Activated T-helper 2 cell treated with anti-CD3 and anti-CD28 coated beads, Interferon-gamma antibody, Interleukin-2, Interleukin-4, amounts not matched to agents 10 μg/mL and 5 μg/mL and 100 μg/mL, durations not matched to agents 14 hours and 24 hours and 36 hours (primary cell): ENCODE results near the gene HSFX4. TPM values are rescaled to one million over a fixed set of nuclear protein-coding genes. Genes with fewer than 3 reads are reported as not detected.
"Not testable (repeated sequence)": the region's sequence is repeated elsewhere in the genome, so short reads cannot be mapped to it uniquely, and the experiment has no call there.

Source experiments
- DNase-seq: peaks from one replicate; pipeline ENCODE4 v3.0.0; 2021; ENCODE audit warnings: low spot score
- H3K27ac Mint-ChIP-seq: one replicate; pipeline ENCODE4 v1.8.0; 2021; ENCODE audit warnings: mixed read lengths
- H3K27me3 Mint-ChIP-seq: one replicate; pipeline ENCODE4 v1.8.0; 2021; ENCODE audit warnings: low read depth, mixed read lengths
- H3K36me3 Mint-ChIP-seq: one replicate; pipeline ENCODE4 v1.8.0; 2021; ENCODE audit warnings: low read depth, mixed read lengths
- H3K4me1 Mint-ChIP-seq: one replicate; pipeline ENCODE4 v1.8.0; 2021; ENCODE audit warnings: low read depth, mixed read lengths
- H3K4me3 Mint-ChIP-seq: one replicate; pipeline ENCODE4 v1.8.0; 2021; ENCODE audit warnings: low read depth, mild to moderate bottlenecking, moderate library complexity, mixed read lengths
- H3K9me3 Mint-ChIP-seq: one replicate; pipeline ENCODE4 v1.8.0; 2021; ENCODE audit warnings: mixed read lengths
- intact Hi-C: fragments of 100-400 bp; cut with micrococcal nuclease; formaldehyde crosslinking; loops from one replicate; pipeline ENCODE4 v1.15.1; 2023
- total RNA-seq: library from RNA; stranded (reverse); gene quantifications from 2 replicates; pipeline ENCODE4 v1.2.3, GENCODE V29; 2022

HSFX4 gene
- total RNA-seq, 1 donor from 2014 or later, result not detected

GRCh38 chrX:149939905-149940673 is 10.7 kb downstream of the HSFX4 start:
- H3K4me1 Mint-ChIP-seq, result peaks cover 1% of the 10 kb centered on the region
- H3K27ac Mint-ChIP-seq, result peak overlapping the region; percentile 90
- no peaks in the 10 kb centered on the region for H3K9me3 Mint-ChIP-seq
- H3K36me3 Mint-ChIP-seq, result no peaks in the 10 kb centered on the region
- peak; percentile 89 for DNase-seq
- no peaks in the 10 kb centered on the region for H3K27me3 Mint-ChIP-seq
- intact Hi-C loops, result loop anchor here (2.0 to 10.0 kb wide), 5 partner anchors 67 to 955 kb away; partner anchors contain the start of genes CD99L2 and MTMR1
- H3K4me3 Mint-ChIP-seq, result peak overlapping the region; percentile 82

- peak overlapping the region; percentile 90 for H3K27ac Mint-ChIP-seq
- not testable (repeated sequence) for H3K9me3 Mint-ChIP-seq, H3K4me1 Mint-ChIP-seq, H3K27me3 Mint-ChIP-seq, DNase-seq, H3K36me3 Mint-ChIP-seq
- intact Hi-C loops, result loop anchor here (2.0 to 10.0 kb wide), 3 partner anchors 68 to 634 kb away; no protein-coding TSS in a partner anchor
- peak overlapping the region; percentile 82 for H3K4me3 Mint-ChIP-seq
These were observed 11.3 kb downstream of the HSFX4 start for GRCh38 chrX:149940674-149941024.

DNA sequence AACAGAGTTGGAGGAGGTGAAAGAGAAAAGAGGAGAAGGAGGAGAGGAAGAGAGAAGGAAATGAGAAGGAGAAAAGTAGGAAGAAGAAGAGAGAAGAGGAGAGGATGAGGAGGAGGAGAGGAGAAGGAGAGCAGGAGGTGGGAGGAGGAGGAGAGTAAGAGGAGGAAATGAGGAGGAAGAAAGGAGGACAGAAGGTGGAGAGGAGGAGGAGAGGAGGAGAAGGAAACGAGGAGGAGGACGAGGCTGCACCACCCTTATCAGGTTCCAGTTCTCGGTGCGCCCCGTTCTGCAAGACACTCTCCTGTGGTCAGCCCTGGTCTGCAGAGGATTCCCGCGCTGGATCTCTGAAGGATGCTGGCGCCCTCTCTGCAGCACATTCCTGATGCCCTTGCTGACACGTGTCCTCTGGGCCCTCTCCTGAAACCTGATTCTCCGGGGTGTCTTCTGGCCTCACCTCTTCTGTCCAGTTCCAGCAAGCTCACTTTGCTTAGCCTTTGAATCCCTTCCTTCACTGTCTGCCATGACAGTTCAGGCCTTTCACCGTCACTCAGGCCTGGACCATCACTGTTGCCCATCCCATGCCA is 15.8 kb downstream of the HSFX4 start:
- H3K9me3 Mint-ChIP-seq, H3K27me3 Mint-ChIP-seq, H3K27ac Mint-ChIP-seq, H3K4me3 Mint-ChIP-seq, DNase-seq, H3K4me1 Mint-ChIP-seq: not testable (repeated sequence)
- peaks cover 13% of the 10 kb centered on the region for H3K36me3 Mint-ChIP-seq
- intact Hi-C loops, result loop anchor here (10.0 kb wide), 2 partner anchors 410 to 630 kb away; no protein-coding TSS in a partner anchor

DNA sequence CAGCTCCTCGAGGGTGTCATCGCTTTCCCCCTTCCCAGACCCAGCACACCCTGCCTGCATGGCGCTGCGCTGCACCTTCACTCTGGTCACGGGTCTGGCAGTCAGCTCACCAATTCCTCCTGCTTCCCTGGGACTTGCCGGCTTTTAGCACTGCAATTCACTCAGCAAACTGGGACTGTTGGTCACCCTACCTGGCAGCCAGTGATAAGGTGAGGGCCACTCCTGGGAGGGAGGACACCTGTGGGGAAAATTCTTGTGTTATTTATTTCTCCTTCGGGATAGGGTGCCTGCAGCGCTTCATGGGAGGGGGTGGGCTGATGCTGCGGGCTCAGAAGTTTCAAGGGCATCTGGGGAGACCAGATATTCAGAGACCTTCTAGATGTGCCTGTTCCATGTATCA is 16.4 kb downstream of the HSFX4 start:
- not testable (repeated sequence) for H3K4me3 Mint-ChIP-seq, H3K4me1 Mint-ChIP-seq, DNase-seq, H3K27me3 Mint-ChIP-seq, H3K27ac Mint-ChIP-seq, H3K9me3 Mint-ChIP-seq
- peaks cover 13% of the 10 kb centered on the region for H3K36me3 Mint-ChIP-seq
- intact Hi-C loops, result loop anchor here (10.0 kb wide), 2 partner anchors 411 to 629 kb away; no protein-coding TSS in a partner anchor

DNA sequence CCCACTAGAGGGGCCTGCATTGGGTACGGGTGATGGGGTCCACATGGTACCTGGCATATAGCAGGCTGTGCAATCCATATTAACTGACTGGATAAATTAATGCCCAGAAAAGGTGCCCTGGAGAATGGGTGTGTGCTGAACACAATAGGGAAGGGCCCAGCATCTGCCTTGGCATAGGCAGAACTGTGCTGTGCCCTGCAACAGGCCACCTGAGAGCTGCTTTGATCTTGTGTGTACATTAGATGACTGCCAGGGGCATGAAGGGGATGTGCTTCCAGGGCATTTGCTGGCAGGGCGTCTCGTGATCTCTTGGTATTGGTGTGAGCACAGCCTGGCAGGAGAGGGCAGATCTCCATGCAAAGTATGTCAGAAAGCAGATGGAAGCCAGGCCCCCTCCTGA is 17.6 kb downstream of the HSFX4 start:
- not testable (repeated sequence) for H3K4me1 Mint-ChIP-seq, DNase-seq, H3K9me3 Mint-ChIP-seq, H3K4me3 Mint-ChIP-seq, H3K27ac Mint-ChIP-seq, H3K27me3 Mint-ChIP-seq
- intact Hi-C loops, result loop anchor here (10.0 kb wide), 2 partner anchors 412 to 628 kb away; no protein-coding TSS in a partner anchor
- H3K36me3 Mint-ChIP-seq, result peaks cover 13% of the 10 kb centered on the region

- DNase-seq, result no peak
- no peaks in the 10 kb centered on the region for H3K4me1 Mint-ChIP-seq
- no peak overlapping the region for H3K27ac Mint-ChIP-seq
- H3K4me3 Mint-ChIP-seq, result no peak overlapping the region
- intact Hi-C loops, result loop anchor here (10.0 kb wide), 2 partner anchors 413 to 627 kb away; no protein-coding TSS in a partner anchor
- H3K36me3 Mint-ChIP-seq, result peaks cover 13% of the 10 kb centered on the region
- H3K9me3 Mint-ChIP-seq, result no peaks in the 10 kb centered on the region
- no peaks in the 10 kb centered on the region for H3K27me3 Mint-ChIP-seq
These were observed 18.6 kb downstream of the HSFX4 start for GRCh38 chrX:149948016-149948415.

- Mint-ChIP-seq H3K9me3 (no peaks in the 10 kb centered on the region), H3K36me3 (peaks cover 18% of the 10 kb centered on the region), H3K27ac (no peak overlapping the region), H3K4me3 (no peak overlapping the region), H3K27me3 (no peaks in the 10 kb centered on the region), H3K4me1 (no peaks in the 10 kb centered on the region)
- intact Hi-C loops, result loop anchor here (10.0 kb wide), 2 partner anchors 415 to 625 kb away; no protein-coding TSS in a partner anchor
- DNase-seq, result no peak
These were observed 20.5 kb downstream of the HSFX4 start for GRCh38 chrX:149949743-149950436.

GRCh38 chrX:149950681-149951080 is 21.3 kb downstream of the HSFX4 start:
- Mint-ChIP-seq H3K27ac (no peak overlapping the region), H3K4me1 (no peaks in the 10 kb centered on the region), H3K36me3 (peaks cover 18% of the 10 kb centered on the region), H3K4me3 (no peak overlapping the region), H3K27me3 (no peaks in the 10 kb centered on the region), H3K9me3 (no peaks in the 10 kb centered on the region)
- intact Hi-C loops, result no loop called here
- no peak for DNase-seq

DNA sequence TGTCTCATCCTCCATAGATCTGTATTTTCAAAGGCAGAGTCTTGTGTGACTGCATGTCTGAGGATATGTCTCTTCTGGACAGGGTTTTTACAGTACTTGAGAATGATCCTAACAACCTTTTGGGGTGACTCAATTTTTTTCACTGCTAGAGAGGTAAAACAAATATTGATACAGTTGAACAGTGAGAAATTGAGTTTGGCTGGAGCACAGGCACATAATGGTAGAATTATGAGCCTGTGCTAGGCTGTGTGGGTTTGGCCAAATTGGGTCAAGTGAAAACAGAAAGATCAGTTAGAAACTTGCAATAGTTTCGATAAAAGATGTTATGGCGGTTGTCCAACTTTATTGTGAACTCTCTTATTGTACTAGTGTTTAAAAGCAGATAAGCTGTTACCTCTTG is 32.2 kb downstream of the HSFX4 start:
- H3K27me3 Mint-ChIP-seq, result no peaks in the 10 kb centered on the region
- H3K4me1 Mint-ChIP-seq, result peaks cover 2% of the 10 kb centered on the region
- intact Hi-C loops, result loop anchor here (5.0 kb wide), 1 partner anchor 721 kb away; no protein-coding TSS in a partner anchor
- no peak overlapping the region for H3K4me3 Mint-ChIP-seq
- no peak for DNase-seq
- H3K36me3 Mint-ChIP-seq, result peaks cover 19% of the 10 kb centered on the region
- H3K27ac Mint-ChIP-seq, result no peak overlapping the region
- H3K9me3 Mint-ChIP-seq, result no peaks in the 10 kb centered on the region

GRCh38 chrX:149962010-149962409 is 32.6 kb downstream of the HSFX4 start:
- no peak overlapping the region for H3K27ac Mint-ChIP-seq
- peaks cover 2% of the 10 kb centered on the region for H3K4me1 Mint-ChIP-seq
- no peak overlapping the region for H3K4me3 Mint-ChIP-seq
- no peak for DNase-seq
- H3K9me3 Mint-ChIP-seq, result no peaks in the 10 kb centered on the region
- intact Hi-C loops, result loop anchor here (2.0 to 5.0 kb wide), 2 partner anchors 399 to 720 kb away; no protein-coding TSS in a partner anchor
- no peaks in the 10 kb centered on the region for H3K27me3 Mint-ChIP-seq
- H3K36me3 Mint-ChIP-seq, result peaks cover 19% of the 10 kb centered on the region

DNA sequence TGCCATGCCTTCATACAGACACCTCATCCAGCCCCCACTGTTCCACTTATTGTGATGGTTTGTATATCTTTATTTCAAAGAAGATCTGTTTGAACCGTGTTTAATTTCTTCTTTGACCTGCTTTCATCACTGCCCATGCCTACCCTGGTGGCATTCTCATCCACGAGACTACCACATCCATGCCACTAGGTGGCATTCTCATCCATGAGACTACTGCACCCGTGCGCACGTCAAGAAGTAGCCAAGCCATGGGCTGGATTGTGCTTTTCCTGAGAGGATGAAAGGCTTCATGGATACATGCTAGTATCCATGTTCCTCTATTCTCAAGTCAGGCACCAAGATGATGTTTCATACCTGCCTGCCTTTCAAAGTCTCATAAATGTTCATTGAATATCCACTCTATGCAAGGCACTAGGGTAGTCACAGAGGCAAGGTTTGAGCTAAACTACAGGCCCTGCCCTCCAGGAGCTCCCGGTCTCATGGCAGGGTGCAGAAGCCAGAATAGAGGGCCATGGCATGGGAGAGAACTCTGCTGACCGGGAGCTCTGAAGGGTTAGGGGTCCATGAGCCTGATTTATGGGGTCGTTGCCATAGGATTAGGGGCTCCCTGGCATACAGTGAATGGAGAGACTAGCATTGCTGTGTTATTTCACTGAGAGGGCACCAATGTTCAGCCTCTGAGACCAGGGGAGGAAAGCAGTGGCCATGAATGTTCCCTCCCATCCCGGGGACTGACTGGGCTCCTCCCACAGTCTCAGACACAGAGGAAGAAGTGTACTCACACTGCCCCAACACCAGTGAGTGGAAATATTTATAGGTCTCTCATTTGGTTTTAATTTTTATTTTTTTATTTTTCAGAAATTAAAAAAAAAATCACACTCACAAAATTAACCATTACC is 33.7 kb downstream of the HSFX4 start:
- Mint-ChIP-seq H3K27ac (no peak overlapping the region), H3K27me3 (no peaks in the 10 kb centered on the region), H3K36me3 (peaks cover 23% of the 10 kb centered on the region), H3K9me3 (no peaks in the 10 kb centered on the region), H3K4me1 (peaks cover 5% of the 10 kb centered on the region), H3K4me3 (no peak overlapping the region)
- DNase-seq, result no peak
- intact Hi-C loops, result loop anchor here (2.0 to 5.0 kb wide), 2 partner anchors 398 to 719 kb away; no protein-coding TSS in a partner anchor

GRCh38 chrX:149979126-149979644 is 49.8 kb downstream of the HSFX4 start:
- intact Hi-C loops, result no loop called here
- Mint-ChIP-seq H3K4me3 (no peak overlapping the region), H3K36me3 (no peaks in the 10 kb centered on the region), H3K4me1 (no peaks in the 10 kb centered on the region), H3K9me3 (no peaks in the 10 kb centered on the region), H3K27me3 (no peaks in the 10 kb centered on the region), H3K27ac (no peak overlapping the region)
- no peak for DNase-seq
